GM18502 (cell line): ENCODE data around the gene SHE.
A peak's percentile ranks its signal among the peaks of the same experiment; 100 is the strongest.

Source experiments
- ATAC-seq: cut with Tn5 transposase; IDR thresholded peaks from one replicate; pipeline ENCODE4 v1.9.1; 2021; ENCODE audit warnings: mild to moderate bottlenecking; ENCODE audit not compliant: unreplicated experiment, poor library complexity

SHE gene

GRCh38 chr1:154453161-154453560, 49.1 kb downstream of the SHE start:
- no peak for ATAC-seq

GRCh38 chr1:154448331-154448811, 53.8 kb downstream of the SHE start:
- no peak for ATAC-seq

GRCh38 chr1:154446789-154447188, 55.4 kb downstream of the SHE start:
- no peak for ATAC-seq

GRCh38 chr1:154446292-154446691, 55.9 kb downstream of the SHE start:
- ATAC-seq, result no peak

- peak; percentile 60 for ATAC-seq
Measured at GRCh38 chr1:154445040-154445472, 57.2 kb downstream of the SHE start.

GRCh38 chr1:154443274-154444013, 58.8 kb downstream of the SHE start:
- ATAC-seq, result no peak

GRCh38 chr1:154442006-154442740, 60.0 kb downstream of the SHE start:
- ATAC-seq, result no peak

GRCh38 chr1:154441241-154441888, 60.8 kb downstream of the SHE start:
- no peak for ATAC-seq

GRCh38 chr1:154440036-154440804, 62.0 kb downstream of the SHE start:
- ATAC-seq, result no peak

GRCh38 chr1:154436433-154436832, 65.8 kb downstream of the SHE start:
- no peak for ATAC-seq

- ATAC-seq, result no peak
Measured at GRCh38 chr1:154435599-154436200, 66.5 kb downstream of the SHE start.

GRCh38 chr1:154434346-154435085, 67.7 kb downstream of the SHE start:
- no peak for ATAC-seq

GRCh38 chr1:154433161-154433764, 68.9 kb downstream of the SHE start:
- ATAC-seq, result no peak

GRCh38 chr1:154431586-154432373, 70.4 kb downstream of the SHE start:
- ATAC-seq, result no peak

- ATAC-seq, result no peak
Measured at GRCh38 chr1:154430903-154431302, 71.3 kb downstream of the SHE start.

GRCh38 chr1:154429841-154430611, 72.2 kb downstream of the SHE start:
- no peak for ATAC-seq
